HG02642 (cell line): ENCODE data around the gene P3H4.
A peak's percentile ranks its signal among the peaks of the same experiment; 100 is the strongest.
"Not testable (repeated sequence)": the region's sequence is repeated elsewhere in the genome, so short reads cannot be mapped to it uniquely, and the experiment has no call there.

ENCODE experiments used
- ATAC-seq: cut with Tn5 transposase; IDR thresholded peaks from one replicate; pipeline ENCODE4 v1.9.1; 2021; ENCODE audit warnings: mild to moderate bottlenecking; ENCODE audit not compliant: unreplicated experiment, poor library complexity

P3H4 gene

DNA sequence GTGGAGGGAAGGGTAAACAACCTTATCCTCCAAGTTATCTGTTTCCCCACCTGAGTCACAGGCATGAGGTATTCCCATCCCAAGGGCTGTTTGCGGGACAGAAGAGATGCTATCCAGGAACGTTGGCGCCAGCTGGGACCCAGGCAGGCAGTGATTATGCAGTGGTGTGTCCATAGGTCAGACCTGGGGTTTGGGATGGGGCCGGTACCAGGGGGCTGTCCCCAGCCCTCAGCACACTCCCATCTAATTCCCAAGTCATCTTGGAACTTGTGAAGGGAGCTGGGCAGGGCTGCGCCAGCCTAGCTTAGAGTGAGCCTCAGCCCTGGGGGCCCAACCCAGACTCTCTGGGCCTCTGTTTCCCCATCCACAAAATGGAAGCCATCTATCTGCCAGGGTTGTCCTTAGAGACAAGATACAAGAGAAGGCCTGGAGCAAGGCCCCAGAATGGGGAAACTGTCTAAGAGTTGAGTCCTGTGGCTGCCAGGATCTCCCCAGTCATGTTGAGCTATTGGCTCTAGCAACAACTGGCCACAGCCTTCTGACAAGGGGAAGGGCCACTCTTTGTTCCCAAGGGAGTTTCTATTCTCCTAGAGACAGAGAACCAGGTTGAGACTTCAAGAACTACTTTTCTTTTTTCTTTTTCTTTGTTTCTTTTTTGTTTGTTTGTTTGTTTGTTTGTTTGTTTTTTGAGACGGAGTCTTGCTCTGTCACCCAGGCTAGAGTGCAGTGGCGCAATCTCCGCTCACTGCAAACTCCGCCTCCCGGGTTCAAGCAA lies 15.4 kb downstream of the P3H4 start:
- no peak for ATAC-seq

DNA sequence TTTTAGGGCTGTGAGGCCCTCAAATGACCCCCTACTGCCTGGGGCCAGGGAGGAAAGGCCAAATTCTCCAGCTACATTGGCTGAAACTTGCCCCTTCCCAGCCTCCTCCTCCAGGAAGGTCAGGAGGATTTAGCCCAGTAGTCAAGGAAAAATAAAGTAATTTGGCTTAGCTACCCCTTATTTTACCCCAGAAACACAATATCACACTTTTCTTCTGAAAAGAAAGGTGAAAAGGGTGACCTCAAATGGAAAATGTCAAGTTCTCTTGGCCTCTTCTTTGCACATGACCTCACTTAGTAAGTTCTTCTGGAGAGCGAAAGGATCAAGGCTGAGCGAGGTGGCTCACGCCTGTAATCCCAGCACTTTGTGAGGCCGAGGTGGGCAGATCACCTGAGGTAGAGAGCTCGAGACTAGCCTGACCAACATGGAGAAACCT lies 17.2 kb downstream of the P3H4 start:
- no peak for ATAC-seq

GRCh38 chr17:41793784-41794539 lies 17.8 kb downstream of the P3H4 start:
- no peak for ATAC-seq

DNA sequence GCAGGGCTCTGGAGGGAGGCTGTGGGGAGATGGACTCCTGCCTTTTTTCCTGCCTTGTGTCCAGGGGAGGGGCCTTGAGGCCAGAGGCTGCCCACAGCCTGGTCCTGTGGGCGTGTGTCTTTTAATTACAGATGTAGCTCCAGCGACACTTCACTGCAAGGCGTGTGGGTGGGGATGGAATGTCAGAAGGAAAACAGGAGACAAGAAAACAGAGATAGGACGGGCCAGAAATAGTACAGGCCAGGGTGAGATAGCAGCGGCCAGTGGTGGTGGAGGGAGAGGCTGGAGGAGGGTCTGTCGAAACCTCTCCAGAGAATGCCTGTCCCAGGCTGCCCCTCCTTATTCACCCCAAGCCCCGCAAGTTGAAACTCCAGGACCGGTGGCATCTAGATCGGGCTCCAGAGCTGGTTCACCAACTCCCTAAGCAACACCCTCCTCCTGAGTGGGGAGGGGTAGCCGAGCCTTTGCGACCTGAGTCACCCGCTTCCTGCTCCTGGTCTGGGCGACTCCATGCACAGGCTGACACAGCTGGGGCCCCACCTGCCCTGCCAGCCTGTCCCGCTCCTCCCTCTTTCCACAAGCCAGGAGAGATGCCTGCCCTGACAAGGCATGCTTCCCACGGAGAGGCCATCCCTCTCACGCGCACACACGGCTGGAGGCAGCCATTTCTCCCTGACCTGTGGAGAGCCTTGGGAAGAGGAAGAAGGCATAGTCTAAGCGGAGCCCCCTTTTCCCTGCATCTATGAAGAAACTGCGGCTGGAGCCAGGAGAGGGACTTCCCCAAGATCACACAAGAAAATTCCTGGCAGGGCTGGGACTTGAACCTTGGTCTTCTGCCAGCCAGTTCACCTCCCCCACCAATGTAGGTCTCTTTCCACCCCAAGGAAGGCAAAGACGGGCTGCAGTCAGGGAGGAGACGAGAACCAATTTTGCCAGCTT lies 18.6 kb downstream of the P3H4 start:
- ATAC-seq: no peak

DNA sequence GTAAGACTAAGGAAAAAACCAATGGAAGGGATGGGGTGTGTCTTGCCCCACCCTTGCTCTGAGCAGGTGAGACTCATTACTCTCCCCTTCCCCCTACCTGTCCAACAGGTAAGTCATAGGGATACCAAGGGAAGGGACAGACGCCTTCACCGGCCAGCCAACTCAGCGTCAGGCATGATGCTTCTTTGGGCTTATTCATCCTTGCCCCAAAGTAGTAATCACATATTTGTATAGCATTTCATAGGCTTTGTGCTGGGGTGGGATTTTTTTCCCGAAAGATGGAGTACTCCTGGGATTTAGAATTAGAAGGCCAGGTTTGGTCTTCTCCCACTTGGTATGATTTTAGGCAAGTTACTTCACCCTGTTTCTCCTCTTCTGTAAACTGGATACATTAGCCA lies 24.7 kb downstream of the P3H4 start:
- ATAC-seq: no peak

DNA sequence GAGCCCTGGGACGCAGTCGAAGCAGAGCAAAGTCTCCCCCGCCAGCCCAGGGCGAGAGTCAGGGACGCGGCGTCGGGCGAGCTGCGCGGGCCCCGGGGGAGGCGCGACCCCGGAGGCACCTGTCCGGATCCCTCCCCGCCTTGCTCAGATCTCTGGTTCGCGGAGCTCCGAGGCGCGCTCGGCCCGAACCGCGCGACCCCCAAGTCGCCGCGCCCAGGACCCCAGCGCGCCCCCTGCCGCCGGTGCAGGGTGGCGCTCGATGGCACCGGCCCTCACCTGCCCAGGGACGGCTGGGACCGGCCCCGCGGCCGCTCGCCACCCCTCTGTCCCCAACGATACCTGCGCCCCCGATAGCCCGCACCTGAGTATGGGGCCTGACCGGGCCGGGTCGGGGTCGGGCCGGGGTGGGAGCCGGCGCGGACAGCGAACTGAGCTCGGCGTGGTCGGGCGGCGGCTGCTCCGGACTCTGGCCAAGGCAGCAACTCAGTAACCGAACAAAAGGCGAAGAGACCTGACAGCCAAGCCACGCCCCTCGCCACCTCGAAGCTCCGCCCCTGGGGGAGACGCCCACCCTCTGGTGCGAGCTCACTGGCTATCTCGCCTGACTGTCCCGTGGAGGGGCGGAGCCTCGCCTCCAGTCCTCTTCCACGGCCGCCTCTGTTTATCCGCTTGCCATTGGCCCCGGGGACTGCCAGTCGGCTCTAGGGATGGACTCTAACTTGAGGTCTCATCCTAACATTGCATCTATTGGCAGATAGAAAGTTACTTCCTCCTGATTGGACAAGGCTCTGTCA lies 25.3 kb downstream of the P3H4 start, which contains the start of gene JUP:
TSS of gene JUP (minus strand) at position 485 of the 794 bp plus-strand sequence. CDS start 14,857 bp downstream, outside the sequence.
- peak; percentile 75 for ATAC-seq

- ATAC-seq: no peak
Observed at GRCh38 chr17:41785859-41786226, 25.9 kb downstream of the P3H4 start.

GRCh38 chr17:41785091-41785858 lies 26.5 kb downstream of the P3H4 start:
- ATAC-seq: no peak

GRCh38 chr17:41784207-41784744 lies 27.5 kb downstream of the P3H4 start:
- no peak for ATAC-seq

DNA sequence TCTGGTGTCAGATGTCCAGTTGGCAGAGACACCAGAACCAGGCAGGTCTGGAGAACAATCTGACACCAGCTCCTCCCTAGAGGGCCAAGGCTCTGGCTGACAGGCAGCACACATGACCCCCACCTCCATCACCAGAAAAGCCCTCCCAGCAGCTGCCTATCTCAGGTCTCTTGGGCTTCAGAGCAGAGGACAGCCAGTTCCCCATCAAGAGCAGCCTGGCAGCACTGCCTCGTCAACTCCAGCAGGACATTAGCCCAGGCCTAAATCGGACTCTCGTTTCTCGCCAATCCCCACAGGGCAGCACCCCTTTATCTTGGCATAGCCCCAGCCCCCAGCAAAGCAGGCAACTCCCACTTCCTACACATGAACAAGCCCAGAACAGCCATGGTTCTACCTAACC lies 29.6 kb downstream of the P3H4 start:
- no peak for ATAC-seq

DNA sequence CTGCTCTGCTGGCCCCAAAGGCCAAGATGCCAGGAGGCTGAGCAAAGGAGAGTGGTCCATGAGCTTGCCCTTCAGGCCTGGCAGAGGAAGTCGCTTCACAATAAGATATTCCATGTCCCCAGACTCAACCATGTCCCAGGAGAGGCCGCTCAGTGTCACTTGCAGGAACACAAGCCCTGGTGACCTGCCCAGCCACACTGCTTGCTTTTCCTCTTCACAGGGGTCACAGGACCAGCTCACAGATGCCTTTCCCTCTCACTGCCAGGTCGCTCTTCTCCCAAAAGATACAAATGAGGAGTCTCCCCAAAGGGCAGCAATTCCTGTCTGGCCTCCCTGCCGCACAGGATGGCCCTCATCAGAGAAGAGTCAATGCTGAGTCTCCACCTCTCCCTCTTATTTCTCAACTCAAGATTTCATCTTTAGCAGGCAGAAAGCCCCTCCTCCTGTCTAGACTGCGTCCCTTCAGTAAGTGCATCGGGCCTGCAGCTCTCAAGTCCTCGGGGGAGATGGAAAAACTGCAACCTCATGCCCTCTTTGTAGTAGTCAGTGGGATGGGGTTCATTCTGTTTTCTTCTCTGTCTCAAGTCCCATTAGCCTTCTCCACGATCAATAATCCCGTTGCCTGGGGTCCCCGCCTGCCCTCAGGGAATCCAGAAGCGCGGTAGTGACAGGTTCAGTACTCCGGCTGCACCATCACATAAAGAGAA lies 30.2 kb downstream of the P3H4 start:
- ATAC-seq: no peak

- no peak for ATAC-seq
Observed at GRCh38 chr17:41779954-41780353, 31.8 kb downstream of the P3H4 start.

DNA sequence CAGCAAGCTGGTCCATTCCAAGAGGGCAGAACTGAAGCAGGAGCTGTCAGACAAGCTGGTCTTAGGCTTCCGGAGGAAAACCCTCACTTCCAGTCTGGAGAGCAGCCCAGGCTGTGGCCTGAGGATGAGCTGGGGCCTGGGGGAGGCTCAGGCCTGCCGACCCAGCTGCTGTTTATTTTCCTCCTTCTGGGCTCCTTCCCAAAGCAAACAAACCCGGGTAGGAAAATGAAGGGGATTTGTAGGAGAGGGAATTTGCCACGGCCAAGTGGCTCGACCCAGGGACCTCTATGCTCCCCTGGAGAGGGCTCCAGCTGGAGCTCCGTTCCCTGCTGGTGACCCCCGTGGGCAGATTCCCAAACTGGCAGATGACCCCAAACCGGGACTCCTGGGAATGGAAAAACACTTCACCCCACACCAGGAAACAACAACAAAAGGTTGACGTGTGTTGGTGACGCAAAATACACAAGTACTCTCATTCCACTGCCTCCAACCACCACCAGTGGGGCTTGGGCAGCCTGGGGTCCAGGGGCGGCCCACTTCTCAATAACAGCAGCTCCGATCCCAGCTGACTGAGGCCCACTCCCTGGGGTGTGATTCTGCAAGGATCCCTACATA lies 34.1 kb downstream of the P3H4 start:
- ATAC-seq: no peak

- no peak for ATAC-seq
Observed at GRCh38 chr17:41777157-41777573, 34.6 kb downstream of the P3H4 start.

GRCh38 chr17:41776262-41776900 lies 35.4 kb downstream of the P3H4 start:
- ATAC-seq: not testable (repeated sequence)

GRCh38 chr17:41775394-41776226 lies 36.1 kb downstream of the P3H4 start:
- ATAC-seq: no peak
